ENCODE data around the gene KRTCAP2.

DNA sequence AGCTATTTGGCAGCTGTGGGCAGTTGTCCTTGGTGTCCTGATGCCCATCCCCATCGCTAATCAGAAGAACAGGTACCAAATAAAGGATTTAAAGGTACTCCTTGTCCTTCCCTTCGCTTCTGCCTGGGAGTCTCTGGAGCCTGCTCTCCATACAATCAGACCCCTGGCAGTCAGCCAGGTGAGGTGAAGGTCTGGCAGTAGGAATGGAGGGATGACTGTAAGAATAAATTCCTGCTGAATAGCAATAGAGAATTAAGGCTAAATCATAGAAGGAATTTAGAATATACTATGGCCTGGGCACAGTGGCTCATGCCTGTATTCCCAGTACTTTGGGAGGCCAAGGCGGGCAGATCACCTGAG lies 25.4 kb upstream of the KRTCAP2 start:
- TF ChIP-seq EZH2 (IDR thresholded peaks at IDR 0.05; ENCODE audit: low read length), result no peak
- TF ChIP-seq, protein P1, sequence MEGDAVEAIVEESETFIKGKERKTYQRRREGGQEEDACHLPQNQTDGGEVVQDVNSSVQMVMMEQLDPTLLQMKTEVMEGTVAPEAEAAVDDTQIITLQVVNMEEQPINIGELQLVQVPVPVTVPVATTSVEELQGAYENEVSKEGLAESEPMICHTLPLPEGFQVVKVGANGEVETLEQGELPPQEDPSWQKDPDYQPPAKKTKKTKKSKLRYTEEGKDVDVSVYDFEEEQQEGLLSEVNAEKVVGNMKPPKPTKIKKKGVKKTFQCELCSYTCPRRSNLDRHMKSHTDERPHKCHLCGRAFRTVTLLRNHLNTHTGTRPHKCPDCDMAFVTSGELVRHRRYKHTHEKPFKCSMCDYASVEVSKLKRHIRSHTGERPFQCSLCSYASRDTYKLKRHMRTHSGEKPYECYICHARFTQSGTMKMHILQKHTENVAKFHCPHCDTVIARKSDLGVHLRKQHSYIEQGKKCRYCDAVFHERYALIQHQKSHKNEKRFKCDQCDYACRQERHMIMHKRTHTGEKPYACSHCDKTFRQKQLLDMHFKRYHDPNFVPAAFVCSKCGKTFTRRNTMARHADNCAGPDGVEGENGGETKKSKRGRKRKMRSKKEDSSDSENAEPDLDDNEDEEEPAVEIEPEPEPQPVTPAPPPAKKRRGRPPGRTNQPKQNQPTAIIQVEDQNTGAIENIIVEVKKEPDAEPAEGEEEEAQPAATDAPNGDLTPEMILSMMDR (optimal IDR thresholded peaks at IDR 0.05 in 1 of 3, IDR thresholded peaks at IDR 0.05 in 1 of 3, conservative IDR thresholded peaks at IDR 0.05 in 1 of 3; ENCODE audit: extremely low read depth in 1 of 3, insufficient read depth in 2 of 3, low read length in 3 of 3), result no peak

Measured in keratinocyte (primary cell).